HL-60 (cell line): Measurements from ENCODE around the gene GRID1.

Experiments
- POLR2AphosphoS5 ChIP-seq: IDR thresholded peaks from 2 replicates; pipeline ENCODE4 v1.6.1; 2012; ENCODE audit warnings: low read depth
- TF ChIP-seq, protein P1 (sequence below): IDR thresholded peaks from one replicate; pipeline ENCODE4 v1.5.1; 2011; ENCODE audit warnings: low read length, control low read depth, inconsistent platforms; ENCODE audit not compliant: insufficient read depth
- TF ChIP-seq, protein P2 (sequence below): IDR thresholded peaks from 2 replicates; pipeline ENCODE4 v1.6.1; 2012; ENCODE audit warnings: low read depth; ENCODE audit not compliant: insufficient replicate concordance

GRCh38 chr10:86210416-86210815 is 156.2 kb downstream of the GRID1 start:
- TF ChIP-seq, protein P1, sequence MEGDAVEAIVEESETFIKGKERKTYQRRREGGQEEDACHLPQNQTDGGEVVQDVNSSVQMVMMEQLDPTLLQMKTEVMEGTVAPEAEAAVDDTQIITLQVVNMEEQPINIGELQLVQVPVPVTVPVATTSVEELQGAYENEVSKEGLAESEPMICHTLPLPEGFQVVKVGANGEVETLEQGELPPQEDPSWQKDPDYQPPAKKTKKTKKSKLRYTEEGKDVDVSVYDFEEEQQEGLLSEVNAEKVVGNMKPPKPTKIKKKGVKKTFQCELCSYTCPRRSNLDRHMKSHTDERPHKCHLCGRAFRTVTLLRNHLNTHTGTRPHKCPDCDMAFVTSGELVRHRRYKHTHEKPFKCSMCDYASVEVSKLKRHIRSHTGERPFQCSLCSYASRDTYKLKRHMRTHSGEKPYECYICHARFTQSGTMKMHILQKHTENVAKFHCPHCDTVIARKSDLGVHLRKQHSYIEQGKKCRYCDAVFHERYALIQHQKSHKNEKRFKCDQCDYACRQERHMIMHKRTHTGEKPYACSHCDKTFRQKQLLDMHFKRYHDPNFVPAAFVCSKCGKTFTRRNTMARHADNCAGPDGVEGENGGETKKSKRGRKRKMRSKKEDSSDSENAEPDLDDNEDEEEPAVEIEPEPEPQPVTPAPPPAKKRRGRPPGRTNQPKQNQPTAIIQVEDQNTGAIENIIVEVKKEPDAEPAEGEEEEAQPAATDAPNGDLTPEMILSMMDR = no peak
- TF ChIP-seq POLR2AphosphoS5 = no peak
- TF ChIP-seq, protein P2, sequence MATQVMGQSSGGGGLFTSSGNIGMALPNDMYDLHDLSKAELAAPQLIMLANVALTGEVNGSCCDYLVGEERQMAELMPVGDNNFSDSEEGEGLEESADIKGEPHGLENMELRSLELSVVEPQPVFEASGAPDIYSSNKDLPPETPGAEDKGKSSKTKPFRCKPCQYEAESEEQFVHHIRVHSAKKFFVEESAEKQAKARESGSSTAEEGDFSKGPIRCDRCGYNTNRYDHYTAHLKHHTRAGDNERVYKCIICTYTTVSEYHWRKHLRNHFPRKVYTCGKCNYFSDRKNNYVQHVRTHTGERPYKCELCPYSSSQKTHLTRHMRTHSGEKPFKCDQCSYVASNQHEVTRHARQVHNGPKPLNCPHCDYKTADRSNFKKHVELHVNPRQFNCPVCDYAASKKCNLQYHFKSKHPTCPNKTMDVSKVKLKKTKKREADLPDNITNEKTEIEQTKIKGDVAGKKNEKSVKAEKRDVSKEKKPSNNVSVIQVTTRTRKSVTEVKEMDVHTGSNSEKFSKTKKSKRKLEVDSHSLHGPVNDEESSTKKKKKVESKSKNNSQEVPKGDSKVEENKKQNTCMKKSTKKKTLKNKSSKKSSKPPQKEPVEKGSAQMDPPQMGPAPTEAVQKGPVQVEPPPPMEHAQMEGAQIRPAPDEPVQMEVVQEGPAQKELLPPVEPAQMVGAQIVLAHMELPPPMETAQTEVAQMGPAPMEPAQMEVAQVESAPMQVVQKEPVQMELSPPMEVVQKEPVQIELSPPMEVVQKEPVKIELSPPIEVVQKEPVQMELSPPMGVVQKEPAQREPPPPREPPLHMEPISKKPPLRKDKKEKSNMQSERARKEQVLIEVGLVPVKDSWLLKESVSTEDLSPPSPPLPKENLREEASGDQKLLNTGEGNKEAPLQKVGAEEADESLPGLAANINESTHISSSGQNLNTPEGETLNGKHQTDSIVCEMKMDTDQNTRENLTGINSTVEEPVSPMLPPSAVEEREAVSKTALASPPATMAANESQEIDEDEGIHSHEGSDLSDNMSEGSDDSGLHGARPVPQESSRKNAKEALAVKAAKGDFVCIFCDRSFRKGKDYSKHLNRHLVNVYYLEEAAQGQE = no peak
